CD4-positive, alpha-beta T cell treated with Interleukin-17A for 4 hours (primary cell): ENCODE results near the gene FAM13A.
"Not testable (repeated sequence)": the region's sequence is repeated elsewhere in the genome, so short reads cannot be mapped to it uniquely, and the experiment has no call there.

Experiments used
- DNase-seq: peaks from one replicate; pipeline ENCODE4 v3.0.0-alpha.2; 2020; ENCODE audit warnings: mixed read lengths

Gene FAM13A

DNA sequence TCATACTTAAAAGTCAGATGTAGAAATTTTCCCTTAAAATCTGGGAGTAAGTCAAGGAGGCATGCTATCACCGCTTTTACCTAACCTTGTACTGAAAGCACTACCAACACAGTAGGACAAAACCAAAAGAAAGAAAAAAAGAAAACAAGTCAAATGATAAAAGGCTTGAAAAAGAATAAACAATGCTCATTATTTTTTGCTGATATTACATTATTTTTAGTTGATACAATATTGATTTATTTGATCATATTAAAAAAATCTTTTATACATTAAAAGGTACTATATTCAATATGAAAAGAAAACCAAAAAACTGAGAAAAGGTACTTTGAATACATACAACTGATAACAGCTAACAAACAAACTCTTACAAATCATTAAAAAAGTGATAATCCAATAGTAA lies 164.3 kb downstream of the FAM13A start:
- DNase-seq: no peak

DNA sequence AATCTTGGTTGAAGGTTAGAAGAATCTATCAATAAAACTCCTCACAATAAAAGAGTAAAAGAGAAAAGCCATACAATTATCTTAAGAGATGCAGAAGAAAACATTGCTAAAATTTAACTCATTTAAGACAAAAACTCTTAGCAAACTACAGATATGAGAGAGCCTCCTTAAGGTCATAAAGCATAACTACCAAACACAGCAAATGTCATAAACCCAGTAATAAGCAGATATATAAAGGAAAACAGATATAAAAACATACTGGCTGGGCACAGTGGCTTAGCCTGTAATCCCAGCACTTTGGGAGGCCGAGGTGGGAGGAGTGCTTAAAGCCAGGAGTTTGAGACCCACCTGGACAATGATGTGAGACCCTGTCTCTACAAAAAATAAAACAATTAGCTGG lies 165.3 kb downstream of the FAM13A start:
- no peak for DNase-seq

DNA sequence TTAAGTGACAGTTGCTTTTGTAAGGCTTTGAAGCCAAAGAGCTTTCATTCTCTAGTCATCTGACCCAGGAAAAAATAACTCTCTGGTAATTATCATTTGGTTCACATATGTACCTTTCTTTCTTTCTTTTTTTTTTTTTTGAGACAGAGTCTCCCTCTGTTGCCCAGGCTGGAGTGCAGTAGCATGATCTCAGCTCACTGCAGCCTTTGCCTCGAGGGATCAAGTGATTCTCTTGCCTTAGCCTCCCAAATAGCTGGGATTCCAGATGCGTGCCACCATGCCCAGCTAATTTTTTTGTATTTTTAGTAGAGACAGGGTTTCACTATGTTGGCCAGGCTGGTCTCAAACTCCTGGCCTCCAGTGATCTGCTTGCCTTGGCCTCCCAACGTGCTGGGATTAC lies 169.6 kb downstream of the FAM13A start:
- not testable (repeated sequence) for DNase-seq

DNA sequence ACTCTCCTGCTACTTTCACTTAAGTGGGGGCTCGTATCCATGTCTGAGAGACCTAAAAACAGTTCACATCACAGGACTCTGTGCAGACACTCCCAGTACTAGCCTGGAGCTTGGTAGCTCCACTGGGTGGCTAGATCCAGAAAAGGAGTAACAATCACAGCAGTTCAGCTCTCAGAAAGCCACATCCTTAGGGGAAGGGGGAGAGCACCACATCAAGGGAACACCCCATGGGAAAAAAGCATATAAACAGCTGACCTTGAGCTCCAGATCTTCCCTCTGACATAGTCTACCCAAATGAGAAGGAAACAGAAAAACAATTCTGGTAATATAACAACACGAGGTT lies 175.8 kb downstream of the FAM13A start:
- DNase-seq: no peak

DNA sequence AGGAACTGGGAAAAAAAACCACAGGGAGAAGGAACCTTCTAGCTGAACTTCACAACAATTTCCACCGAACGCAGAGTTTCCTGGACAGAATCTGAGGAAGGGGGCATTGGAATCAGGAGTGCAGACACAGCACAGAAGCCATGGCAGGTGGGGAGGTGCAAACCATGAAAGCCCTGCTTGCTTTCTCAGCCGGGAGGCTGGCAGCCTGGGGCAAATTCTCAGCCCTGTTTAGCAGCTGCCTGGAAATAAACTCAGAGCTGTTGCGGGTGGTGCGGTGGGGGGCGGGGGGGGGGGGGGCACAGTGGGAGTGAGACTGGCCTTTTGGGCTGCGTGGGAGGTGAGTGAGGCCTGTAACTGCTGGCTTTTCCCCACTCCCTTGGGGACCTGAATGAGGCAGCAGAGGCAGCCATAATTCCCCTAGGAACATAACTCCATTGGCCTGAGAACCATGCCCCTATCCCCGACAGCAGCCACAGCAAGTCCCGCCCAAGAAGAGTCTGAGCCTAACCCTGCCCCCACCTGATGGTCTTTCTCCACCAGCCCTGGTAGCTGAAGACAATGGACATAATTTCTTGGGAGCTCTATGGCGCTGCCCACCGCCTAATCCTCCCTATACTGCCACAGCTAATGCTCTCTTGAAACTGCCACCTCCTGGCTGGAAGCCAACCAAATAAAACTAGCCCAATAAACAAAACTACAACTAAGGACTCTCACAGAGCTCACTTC lies 176.3 kb downstream of the FAM13A start:
- no peak for DNase-seq

DNA sequence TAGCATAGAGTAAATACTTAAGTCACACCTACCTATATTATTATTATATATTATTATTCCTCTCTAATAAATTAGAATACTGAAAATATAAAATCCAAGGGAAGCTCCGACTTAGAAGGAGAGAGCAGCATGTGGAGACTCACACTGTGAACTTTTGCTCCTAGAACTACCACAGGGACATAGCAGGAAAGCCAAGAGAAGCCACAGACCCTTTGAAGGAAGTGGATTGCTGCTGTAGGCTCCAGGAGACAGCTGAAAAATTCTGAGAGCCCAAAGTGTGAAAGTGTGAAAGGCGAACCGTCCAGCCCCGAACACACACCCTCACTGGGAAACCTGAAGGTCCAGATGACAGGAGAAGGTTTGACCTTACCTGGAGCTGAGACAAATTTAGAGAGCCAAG lies 177.0 kb downstream of the FAM13A start:
- DNase-seq: no peak

DNA sequence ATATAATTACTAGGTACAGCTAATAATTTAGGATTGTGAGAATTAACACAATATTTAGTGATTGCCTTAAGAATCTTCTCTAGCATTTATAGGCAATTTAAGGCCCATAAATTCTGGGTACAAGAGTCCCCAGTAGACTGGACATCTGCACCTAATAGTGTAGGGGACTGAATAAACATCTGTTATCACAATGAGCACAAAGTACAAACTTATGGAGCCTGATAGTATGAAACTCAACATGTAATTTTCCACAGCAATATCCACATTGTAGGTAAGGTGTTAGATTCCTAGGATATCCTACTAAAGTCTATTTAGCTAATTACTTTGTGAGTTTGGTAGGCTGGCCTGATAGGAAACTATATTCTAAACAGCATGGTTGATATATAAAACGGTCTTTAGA lies 178.3 kb downstream of the FAM13A start:
- DNase-seq: no peak

DNA sequence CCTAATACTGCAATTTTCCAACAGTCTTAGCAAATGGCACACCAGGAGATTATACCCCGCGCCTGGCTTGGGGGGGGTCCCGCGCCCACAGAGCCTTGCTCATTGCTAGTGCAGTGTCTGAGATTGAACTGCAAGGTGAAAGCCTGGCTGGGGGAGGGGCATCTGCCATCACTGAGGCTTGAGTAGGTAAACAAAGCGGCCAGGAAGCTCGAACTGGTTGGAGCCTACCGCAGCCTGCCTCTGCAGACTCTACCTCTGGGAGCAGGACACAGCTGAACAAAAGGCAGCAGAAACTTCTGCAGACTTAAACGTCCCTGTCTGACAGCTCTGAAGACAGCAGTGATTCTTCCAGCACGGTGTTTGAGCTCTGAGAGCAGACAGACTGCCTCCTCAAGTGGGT lies 186.6 kb downstream of the FAM13A start:
- no peak for DNase-seq

DNA sequence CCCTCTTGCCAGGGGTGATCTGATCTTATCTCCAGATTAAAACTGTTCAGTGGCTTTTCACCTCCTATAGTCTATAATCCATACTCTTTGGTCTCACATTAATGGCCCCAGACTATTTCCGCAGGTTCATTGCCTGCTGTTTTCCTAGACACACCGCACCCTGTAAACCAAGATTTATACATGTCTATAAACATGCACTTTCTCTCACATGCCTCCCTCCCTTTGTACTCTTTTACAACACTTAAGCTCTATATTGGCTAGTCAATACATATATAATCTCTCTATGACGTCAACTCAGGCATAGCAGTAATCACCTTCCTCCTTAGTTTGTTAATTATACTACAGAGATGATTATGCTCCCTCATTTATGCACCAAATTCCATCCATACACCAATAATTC lies 188.5 kb downstream of the FAM13A start:
- no peak for DNase-seq

DNA sequence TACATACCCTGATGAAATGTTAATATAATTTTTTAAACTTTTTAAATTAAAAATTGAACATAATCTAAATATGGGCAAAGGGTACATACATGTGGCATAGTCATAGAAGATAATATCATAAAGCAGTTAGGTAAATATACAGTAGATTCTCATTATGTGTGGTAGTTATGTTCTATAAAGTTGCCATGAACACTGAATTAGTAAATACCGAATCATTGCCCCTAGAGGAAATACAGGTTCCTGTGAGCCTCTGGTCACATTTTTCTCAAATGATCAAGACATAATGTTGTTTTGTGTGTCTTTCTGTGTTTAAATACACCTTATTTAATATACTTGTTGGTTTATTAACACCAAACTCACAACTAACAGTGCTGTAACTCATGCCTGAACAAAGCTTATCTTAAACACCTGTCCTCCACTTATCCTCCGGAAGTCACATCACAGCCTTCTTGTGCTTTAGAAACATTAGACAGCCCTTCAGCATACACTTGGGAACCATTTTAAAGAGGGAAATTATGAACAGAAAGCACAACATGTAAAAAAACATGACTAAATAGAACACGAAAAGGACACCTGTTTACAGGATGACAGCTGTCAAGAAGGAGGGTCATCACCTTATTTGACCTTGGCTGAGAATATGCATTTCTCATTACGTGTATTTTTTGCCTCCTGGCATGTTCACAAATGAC lies 190.0 kb downstream of the FAM13A start:
- no peak for DNase-seq

DNA sequence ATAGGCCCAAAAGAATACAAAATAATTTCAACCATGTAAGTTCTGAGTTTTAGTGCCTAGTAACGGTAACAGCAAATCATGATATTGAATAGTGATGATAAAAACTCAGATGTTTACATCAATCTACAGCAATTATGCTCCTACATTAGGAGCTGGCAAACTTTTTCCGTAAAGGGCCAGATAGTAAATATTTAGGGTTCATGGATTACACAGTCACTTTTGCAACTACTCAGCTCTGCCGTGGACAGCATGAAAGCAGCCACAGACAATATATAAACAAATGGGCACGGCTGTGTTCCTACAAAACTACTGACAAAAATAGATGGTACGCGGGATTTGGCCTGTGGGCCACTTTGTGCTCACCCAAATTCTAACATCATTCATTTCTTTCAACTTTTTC lies 191.5 kb downstream of the FAM13A start:
- no peak for DNase-seq

DNA sequence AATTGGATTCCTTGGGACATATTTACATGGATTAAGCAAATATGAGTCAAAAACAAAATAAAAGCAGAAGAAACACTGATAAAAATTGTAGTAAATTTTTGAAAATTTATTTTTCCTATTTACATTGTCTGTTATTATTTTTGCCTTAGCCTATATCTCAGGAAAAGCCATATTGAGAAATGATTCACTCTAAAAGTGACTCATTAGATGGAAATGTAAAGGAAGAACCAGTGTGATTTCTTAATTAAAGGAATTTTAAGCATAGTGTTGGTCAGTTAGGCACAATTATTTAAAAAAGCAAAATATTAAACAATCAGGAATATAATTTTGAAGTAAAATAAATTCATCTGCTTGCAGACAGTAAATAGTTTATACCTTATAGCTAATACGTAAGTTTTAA lies 191.9 kb downstream of the FAM13A start:
- no peak for DNase-seq

DNA sequence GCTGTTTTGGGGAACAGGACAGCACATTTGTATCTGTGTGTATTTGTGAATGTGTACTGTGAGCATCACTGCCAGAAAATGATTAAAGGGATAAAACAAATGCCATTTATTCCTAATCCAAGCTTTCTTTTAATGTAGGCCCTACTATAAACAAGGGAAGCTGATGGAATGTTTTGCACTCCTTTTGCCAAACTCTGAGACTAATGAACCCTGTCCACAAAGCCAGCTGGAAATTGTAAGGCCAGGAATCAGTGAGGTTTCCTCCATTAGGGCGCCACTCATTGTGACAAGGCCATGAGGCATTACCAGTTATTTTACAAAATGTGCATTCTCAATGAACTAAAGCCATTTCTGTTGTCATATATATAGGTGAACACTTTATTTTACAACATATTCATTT lies 196.4 kb downstream of the FAM13A start:
- DNase-seq: no peak

DNA sequence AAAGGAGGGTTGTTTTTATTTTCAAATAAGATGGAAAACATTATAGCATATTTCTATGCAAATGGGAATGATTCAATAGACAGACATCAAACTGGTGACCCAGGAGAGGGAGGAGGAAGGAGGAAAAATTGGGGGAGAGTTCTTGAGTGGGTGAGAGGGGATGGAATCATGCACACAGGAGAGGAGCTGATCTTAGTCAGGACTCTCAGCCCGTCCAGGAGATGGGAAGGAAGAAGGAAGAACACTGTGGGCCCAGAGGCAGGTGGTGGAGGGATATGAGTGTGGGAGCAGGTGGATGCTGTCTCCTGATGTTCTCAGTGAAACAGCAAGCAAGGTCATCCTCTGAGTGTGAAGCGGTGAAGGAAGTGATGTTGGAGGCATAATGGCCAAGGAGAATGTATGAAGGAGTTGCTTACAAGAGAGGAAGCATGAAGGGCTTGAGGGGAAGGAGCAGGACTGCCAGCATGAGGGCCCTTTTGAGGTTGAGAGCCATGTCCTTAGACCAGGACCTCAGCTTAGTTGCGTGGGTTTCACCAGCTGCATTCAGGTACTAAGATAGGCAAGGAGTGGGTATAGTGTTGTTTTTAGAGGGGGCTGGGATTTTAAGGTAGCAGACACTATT lies 197.7 kb downstream of the FAM13A start:
- DNase-seq: no peak

DNA sequence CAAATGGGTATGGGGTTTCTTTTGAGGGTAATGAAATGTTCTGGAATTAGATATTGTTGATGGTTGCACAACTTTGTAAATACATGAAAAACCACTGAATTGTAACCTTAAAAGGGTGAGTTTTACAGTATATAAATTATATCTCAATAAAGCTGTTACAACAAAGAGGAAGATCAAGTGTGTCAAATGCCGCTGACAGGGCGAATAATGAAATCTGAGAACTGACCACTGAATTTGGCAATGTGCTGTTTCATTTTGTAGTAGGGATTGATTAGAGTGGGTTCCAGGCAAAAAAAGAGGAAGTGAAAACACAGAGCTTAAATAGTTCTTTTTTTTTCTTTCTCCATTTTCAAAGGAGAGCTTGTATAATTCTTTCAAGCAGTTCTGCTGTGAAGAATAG lies 198.2 kb downstream of the FAM13A start:
- DNase-seq: no peak

DNA sequence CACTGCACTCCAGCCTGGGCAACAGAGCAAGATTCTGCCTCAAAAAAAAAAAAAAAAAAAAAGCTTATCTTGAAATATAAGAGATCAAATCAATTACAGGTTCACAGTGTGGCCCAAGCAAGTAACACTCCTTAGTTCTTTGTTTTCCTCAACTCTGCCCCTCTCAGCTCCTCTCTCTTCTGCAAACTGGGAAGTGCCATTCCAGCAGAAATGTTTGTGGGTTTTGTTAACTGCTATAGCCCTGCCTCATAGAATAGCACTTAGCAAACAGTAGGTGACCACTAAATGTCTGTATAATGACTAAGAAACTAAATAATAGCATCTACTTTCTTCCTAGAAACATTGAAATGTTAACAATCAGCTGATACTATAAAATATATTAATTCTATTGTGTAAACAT lies 199.4 kb downstream of the FAM13A start:
- DNase-seq: no peak

DNA sequence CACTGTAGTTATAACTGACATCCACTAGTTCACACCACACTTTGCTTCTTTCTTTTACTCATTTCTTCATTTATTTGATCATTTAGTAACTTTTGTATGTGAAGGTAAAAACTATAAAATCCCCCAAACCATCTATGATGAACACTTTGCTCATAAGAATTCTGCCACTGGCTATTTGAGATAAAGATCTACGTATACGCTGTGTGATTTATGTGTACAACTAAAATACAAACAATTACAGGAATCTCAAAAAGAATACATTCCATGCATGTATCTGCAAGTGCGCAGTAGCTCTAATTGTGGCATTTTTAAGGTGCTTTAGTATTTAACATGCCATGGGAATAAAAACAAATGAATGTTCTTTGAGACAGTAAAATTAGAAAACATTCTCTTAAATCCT lies 202.5 kb downstream of the FAM13A start:
- DNase-seq: no peak

DNA sequence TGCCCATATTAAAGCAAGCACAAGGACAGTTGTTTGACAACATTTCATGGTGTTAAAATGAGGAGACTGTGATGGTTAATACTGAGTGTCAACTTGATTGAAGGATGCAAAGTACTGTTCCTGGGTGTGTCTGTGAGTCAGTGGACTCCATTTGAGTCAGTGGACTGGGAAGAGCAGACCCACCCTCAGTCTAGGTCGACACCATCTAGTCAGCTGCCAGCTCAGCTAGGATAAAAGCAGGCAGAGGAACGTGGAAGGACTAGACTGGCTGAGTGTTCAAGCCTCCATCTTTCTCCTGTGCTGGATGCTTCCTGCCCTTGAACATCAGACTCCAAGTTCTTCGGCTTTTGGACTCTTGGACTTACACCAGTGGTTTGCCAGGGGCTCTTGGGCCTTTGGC lies 203.4 kb downstream of the FAM13A start:
- DNase-seq: not testable (repeated sequence)

DNA sequence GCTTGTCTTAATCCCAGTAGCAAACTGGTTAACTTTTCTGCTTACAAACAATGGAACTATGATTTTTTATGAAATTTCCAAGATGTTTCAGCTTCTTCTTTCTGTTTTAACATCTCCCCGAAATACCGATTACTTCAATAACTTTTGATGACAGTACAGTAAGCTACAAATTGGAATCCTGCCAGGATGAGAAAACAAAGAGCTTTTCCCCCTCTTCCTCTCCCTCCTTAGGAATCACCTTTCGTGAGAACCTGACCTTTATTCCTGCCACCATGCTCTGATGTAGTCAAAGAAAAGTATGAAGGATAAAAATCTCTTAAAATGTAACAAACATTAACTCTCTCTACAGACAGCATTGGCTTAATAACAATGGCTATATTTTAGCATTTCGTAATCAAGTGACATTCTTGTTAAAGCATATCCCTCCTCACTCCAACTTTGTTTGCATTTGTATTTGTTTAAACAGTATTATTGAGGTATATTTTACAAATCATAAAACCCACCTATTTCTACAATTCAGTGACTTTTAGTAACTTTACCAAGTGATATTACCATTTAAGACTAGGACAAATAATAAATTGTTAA lies 210.7 kb downstream of the FAM13A start:
- no peak for DNase-seq

DNA sequence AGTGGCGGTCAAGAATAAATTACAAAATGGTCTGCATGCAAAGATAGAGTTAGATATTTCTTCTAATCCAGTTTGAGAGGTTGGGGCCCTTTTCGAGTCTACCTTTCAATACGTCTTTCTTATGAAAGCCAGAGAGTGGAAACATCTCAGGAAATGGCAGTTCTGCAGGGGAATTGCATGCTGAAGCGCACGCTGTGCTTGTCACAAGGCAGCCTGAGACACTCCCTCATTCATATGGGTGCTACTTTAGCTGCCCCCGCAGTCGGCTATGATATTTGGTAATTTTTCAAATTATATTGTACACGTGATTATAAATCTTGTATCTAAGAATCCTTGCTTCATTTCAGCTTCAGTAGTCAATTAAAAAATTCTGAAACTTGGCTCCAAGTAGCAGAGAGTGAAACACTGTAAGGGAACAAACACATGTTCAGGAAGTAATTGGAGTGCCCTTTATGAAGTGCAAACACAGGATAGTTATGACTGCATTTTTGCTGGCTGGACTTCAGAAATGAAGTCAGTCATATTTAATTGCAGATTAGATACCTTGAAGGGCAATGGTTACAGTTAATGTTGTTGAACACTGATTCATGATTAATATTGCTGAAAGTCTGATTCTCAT lies 213.8 kb downstream of the FAM13A start:
- no peak for DNase-seq

DNA sequence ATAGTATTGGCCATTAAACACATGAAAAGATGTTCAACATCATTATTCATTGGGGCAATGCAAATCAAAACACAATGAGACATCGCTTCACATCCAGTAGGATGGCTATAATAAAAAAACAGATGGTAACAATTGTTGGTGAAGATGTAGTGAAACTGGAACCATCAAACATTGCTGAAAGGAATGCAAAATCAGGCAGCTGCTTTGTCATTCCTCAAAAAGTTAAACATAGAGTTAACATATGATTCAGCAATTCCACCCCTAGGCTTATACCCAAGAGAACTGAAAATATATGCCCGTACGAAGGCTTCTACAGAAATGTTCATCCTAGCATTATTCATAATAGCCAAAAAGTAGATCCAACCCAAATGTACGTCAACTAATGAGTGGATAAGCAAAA lies 215.3 kb downstream of the FAM13A start:
- no peak for DNase-seq

DNA sequence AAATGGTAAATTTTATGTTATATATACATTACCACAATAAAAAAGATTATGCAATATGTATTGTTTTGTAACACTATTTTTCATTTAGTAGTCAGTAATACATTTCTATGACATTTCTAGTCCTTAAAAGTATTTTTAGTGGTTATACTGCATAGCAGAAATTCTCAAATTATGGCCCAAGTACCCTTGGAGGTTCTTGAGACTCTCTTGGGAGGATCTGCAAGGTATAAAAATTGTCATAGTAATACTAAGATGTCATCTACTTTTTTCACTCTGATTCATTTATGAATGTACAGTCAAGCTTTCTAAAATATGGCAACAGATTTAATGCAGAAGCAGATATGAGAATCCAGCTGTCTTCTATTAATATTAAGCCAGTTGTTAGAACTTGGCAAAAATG lies 220.8 kb downstream of the FAM13A start:
- no peak for DNase-seq

DNA sequence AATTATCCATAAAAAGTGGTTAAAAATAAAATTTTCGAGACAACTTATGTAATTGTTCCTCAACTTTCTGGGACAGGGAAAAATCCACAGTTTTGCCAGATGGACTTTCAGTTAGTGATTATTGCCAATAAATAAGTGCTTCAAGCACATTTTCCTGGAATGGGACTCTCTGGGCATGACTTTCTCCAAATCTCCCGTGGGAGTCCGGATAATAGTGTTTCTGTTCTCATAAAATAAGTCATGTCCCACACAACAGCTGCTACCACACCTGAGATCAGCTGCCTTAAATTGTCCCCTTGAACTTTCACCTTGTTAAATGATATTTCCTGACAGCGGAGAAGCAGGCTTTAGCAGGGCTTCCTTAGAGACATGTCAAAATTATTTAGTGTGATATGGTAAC lies 226.0 kb downstream of the FAM13A start:
- no peak for DNase-seq

DNA sequence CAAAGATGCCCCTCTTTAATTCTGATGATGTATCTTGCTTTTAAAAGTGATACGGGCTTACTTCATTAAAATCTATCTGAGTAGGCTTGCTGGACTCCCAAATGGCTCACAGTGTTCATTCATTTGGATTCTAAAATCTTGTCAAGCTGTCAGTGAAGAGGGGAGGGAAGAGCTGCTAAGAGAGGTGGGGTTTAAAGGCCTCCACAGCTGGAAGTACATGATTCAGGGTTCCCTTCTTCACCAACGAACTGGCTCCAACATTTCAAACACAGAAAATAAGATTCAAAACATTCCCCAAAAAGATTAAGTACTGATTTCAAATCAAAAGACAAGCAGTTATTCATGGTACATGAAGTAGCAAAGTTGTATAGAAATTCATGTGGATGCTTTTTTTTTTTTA lies 226.4 kb downstream of the FAM13A start:
- DNase-seq: no peak
